GM13977 (cell line): Measurements from ENCODE around the gene TTC28.

ENCODE experiments used
- DNase-seq: peaks from one replicate; pipeline ENCODE4 v3.0.0; 2012; ENCODE audit warnings: low spot score
- CTCF ChIP-seq: IDR thresholded peaks from 2 replicates; pipeline ENCODE4 v1.5.1; 2012; ENCODE audit warnings: mild to moderate bottlenecking, control low read depth; ENCODE audit not compliant: insufficient read depth; ENCODE audit errors: extremely low read depth, missing control alignments
- in situ Hi-C: fragments of 300-500 bp; cut with MboI; formaldehyde crosslinking; loops from one replicate; pipeline ENCODE4 v1.12.0; 2022; ENCODE audit warnings: low sequenced_read_pairs, low pct_unique_long_range_greater_than_20kb, mixed read lengths, inconsistent platforms; ENCODE audit not compliant: unreplicated experiment

The TTC28 gene

DNA sequence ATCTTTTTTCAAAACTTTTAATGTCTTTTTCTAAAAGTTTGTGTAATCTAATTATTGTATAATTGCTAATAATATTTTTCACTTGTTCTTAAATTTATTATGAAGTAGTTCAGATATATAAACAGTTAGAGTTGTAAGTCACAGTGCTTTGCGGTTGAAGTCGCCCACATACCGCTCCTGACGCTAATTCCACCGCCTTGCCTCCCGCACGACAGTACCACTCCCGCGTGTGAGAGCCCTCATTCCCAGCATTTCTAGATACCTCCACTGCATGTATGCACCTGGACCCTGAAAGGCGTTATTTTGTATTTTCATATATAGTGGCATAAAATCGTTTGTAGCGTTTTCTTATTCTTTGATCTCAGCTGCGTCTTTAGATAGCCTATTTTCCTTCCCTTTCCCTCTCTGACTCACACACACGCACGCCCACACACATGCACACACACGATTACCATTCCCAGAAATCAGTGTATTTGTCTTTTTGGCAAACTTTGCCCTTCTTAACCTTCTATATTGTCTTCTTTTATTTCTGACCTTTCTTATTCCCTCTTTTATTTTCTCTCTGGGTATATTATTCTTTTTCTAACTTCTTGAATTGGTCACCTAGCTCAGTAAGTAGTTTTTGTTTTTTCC is 704.1 kb downstream of the TTC28 start:
- no peak for TF ChIP-seq CTCF
- DNase-seq, result no peak
- in situ Hi-C loops, result no loop called here

- no peak for TF ChIP-seq CTCF
- DNase-seq, result no peak
- in situ Hi-C loops, result no loop called here
These were observed 705.8 kb downstream of the TTC28 start for GRCh38 chr22:27973846-27974245.

- no peak for TF ChIP-seq CTCF
- no peak for DNase-seq
- in situ Hi-C loops, result no loop called here
These were observed 706.6 kb downstream of the TTC28 start for GRCh38 chr22:27972732-27973698.

GRCh38 chr22:27971926-27972325 is 707.7 kb downstream of the TTC28 start:
- no peak for DNase-seq
- in situ Hi-C loops, result no loop called here
- no peak for TF ChIP-seq CTCF

GRCh38 chr22:27970596-27971220 is 708.9 kb downstream of the TTC28 start:
- in situ Hi-C loops, result no loop called here
- DNase-seq, result no peak

More at GRCh38 chr22:27970596-27971220, 708.9 kb downstream of the TTC28 start:
- TF ChIP-seq CTCF, result no peak
